Measurements from ENCODE around the gene MTG2.

The MTG2 gene

DNA sequence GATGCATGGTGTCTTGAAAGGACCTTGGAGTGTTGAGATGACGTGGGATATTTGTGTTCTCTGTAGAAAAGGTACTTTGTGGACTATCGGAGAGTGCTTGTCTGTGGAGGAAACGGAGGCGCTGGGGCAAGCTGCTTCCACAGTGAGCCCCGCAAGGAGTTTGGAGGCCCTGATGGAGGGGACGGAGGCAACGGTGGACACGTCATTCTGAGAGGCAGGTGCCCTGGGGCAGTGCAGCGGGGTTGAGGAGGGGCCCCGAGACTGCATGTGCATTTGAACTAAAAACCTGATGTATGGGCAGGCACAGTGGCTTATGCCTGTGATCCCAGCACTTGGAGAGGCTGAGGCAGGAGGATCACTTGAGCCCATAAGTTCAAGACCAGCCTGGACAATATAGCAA lies 12.9 kb downstream of the MTG2 start:
- DNase-seq = no peak
- no peaks in the 10 kb centered on the region for H3K9me3 Mint-ChIP-seq
- H3K27me3 Mint-ChIP-seq = no peaks in the 10 kb centered on the region
- no peak overlapping the region for H3K27ac Mint-ChIP-seq
- no peak overlapping the region for H3K4me3 Mint-ChIP-seq
- peaks cover 79% of the 10 kb centered on the region for H3K36me3 Mint-ChIP-seq (ENCODE audit: low read depth)
- H3K4me1 Mint-ChIP-seq (ENCODE audit: low read depth) = peaks cover 3% of the 10 kb centered on the region

DNA sequence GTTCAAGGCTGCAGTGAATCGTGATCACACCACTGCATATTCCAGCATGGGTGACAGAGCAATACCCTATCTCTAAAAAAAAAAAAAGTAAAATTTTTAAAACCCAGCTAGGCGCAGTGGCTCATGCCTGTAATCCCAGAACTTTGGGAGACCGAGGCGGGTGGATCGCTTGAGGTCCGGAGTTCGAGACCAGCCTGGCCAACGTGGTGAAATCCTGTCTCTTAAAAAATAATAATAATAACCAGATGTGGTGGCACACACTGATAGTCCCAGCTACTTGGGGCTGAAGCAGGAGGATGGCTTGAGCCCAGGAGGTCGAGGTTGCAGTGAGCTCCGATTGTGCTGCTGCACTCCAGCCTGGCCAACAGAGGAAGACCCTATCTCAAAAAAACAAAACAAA lies 13.5 kb downstream of the MTG2 start:
- H3K4me1 Mint-ChIP-seq (ENCODE audit: low read depth) = peaks cover 3% of the 10 kb centered on the region
- no peak overlapping the region for H3K27ac Mint-ChIP-seq
- no peaks in the 10 kb centered on the region for H3K9me3 Mint-ChIP-seq
- no peaks in the 10 kb centered on the region for H3K27me3 Mint-ChIP-seq
- DNase-seq = no peak
- no peak overlapping the region for H3K4me3 Mint-ChIP-seq
- H3K36me3 Mint-ChIP-seq (ENCODE audit: low read depth) = peaks cover 79% of the 10 kb centered on the region

DNA sequence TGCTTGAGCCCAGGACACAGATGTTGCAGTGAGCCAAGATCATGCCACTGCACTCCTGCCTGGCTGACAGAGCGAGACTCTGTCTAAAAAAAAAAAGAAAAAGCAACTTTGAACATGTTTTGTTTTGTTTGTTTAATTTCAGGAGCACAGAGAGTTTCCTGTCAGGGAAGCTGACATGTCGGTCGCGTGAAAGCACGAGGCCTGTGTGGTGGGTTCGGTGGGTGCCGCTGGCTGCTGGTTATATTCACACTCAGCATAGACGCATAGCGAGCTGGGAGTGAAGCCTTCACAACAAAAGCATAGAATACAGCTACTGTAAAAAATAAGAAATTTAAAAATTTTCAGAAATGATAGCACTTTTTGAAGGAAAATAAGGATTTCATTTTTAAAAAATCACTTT lies 14.5 kb downstream of the MTG2 start:
- peaks cover 3% of the 10 kb centered on the region for H3K4me1 Mint-ChIP-seq (ENCODE audit: low read depth)

DNA sequence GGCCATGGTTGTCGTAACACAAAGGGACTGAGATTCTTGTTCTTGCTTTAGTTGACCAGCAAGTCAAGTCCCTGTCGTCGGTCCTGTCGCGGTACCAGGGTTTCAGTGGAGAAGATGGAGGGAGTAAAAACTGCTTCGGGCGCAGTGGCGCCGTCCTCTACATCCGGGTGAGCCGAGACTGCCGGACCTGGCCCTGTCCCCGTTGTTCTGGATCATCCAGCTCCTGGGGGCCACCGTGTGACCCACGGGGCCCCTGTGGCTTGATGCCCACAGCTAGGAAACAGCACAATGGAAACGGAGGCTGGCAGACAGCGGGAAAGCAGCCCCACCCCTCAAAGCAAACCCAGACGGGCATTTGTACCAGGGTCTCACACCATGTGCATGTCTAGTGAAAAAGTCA lies 15.0 kb downstream of the MTG2 start:
- no peak overlapping the region for H3K4me3 Mint-ChIP-seq
- no peak overlapping the region for H3K27ac Mint-ChIP-seq
- H3K9me3 Mint-ChIP-seq = no peaks in the 10 kb centered on the region
- H3K36me3 Mint-ChIP-seq (ENCODE audit: low read depth) = peaks cover 84% of the 10 kb centered on the region
- H3K4me1 Mint-ChIP-seq (ENCODE audit: low read depth) = peaks cover 3% of the 10 kb centered on the region
- no peaks in the 10 kb centered on the region for H3K27me3 Mint-ChIP-seq
- DNase-seq = no peak

More for the DNA sequence above, 14.5 kb downstream of the MTG2 start:
- H3K9me3 Mint-ChIP-seq = no peaks in the 10 kb centered on the region
- H3K27ac Mint-ChIP-seq = no peak overlapping the region
- H3K4me3 Mint-ChIP-seq = no peak overlapping the region
- H3K36me3 Mint-ChIP-seq (ENCODE audit: low read depth) = peaks cover 80% of the 10 kb centered on the region
- DNase-seq = no peak
- no peaks in the 10 kb centered on the region for H3K27me3 Mint-ChIP-seq

DNA sequence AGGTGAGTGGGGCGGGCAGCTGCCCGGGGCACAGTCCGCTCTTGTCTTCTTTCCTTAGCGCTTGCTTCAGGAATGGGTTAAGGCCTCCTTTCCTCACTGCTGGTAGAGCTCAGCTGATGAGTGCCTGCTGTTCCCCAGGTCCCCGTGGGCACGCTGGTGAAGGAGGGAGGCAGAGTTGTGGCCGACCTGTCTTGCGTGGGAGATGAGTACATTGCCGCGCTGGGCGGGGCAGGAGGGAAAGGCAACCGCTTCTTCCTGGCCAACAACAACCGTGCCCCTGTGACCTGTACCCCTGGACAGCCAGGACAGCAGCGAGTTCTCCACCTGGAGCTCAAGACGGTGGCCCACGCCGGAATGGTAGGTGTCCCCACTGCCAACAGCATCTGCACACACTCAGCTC lies 15.7 kb downstream of the MTG2 start:
- Mint-ChIP-seq H3K27me3 (no peaks in the 10 kb centered on the region), H3K9me3 (no peaks in the 10 kb centered on the region), H3K4me1 (ENCODE audit: low read depth) (peaks cover 5% of the 10 kb centered on the region), H3K36me3 (ENCODE audit: low read depth) (peaks cover 84% of the 10 kb centered on the region), H3K27ac (no peak overlapping the region), H3K4me3 (no peak overlapping the region)
- no peak for DNase-seq

DNA sequence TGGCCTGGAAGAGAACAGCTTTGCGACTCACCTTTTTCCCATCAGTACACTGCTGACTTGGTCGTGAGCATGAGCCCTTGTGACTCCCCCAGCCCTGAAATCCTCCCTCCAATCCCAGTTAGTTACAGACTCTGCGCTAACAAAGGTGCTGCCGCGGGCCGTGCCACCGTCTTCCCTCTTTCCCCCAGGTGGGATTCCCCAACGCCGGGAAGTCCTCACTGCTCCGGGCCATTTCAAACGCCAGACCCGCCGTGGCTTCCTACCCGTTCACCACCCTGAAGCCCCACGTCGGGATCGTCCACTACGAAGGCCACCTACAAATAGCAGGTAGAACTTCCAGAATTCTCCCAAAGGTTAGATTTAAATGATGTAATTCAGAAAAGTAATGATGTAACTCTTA lies 16.1 kb downstream of the MTG2 start:
- peaks cover 84% of the 10 kb centered on the region for H3K36me3 Mint-ChIP-seq (ENCODE audit: low read depth)
- peaks cover 5% of the 10 kb centered on the region for H3K4me1 Mint-ChIP-seq (ENCODE audit: low read depth)
- no peak overlapping the region for H3K27ac Mint-ChIP-seq
- DNase-seq = no peak
- H3K9me3 Mint-ChIP-seq = no peaks in the 10 kb centered on the region
- no peaks in the 10 kb centered on the region for H3K27me3 Mint-ChIP-seq
- H3K4me3 Mint-ChIP-seq = no peak overlapping the region

DNA sequence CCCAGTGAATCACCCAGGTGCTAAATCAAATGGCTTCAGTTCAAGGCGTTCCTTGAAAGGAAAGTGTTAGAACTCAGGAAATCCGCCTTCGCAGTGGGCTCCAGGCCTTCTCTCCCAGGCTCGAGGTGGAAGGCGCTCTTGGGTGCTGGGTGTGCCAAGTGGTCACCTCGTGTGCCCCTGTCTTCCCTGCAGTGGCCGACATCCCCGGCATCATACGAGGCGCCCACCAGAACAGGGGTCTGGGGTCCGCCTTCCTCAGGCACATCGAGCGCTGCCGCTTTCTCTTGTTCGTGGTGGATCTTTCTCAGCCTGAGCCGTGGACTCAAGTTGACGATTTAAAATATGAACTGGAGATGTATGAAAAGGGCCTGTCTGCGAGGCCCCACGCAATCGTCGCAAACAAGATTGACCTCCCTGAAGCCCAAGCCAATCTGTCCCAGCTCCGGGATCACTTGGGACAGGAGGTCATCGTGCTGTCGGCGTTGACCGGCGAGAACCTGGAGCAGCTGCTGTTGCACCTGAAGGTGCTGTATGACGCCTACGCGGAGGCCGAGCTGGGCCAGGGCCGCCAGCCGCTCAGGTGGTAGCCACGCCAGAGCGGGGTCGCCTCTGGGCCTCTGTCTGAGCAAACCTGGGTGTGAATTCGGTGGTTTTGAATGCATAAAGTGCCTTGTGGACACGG lies 17.8 kb downstream of the MTG2 start:
- peaks cover 2% of the 10 kb centered on the region for H3K4me1 Mint-ChIP-seq (ENCODE audit: low read depth)
- DNase-seq = no peak
- no peak overlapping the region for H3K4me3 Mint-ChIP-seq
- H3K27ac Mint-ChIP-seq = no peak overlapping the region
- H3K36me3 Mint-ChIP-seq (ENCODE audit: low read depth) = peaks cover 77% of the 10 kb centered on the region
- H3K9me3 Mint-ChIP-seq = no peaks in the 10 kb centered on the region
- H3K27me3 Mint-ChIP-seq = no peaks in the 10 kb centered on the region

DNA sequence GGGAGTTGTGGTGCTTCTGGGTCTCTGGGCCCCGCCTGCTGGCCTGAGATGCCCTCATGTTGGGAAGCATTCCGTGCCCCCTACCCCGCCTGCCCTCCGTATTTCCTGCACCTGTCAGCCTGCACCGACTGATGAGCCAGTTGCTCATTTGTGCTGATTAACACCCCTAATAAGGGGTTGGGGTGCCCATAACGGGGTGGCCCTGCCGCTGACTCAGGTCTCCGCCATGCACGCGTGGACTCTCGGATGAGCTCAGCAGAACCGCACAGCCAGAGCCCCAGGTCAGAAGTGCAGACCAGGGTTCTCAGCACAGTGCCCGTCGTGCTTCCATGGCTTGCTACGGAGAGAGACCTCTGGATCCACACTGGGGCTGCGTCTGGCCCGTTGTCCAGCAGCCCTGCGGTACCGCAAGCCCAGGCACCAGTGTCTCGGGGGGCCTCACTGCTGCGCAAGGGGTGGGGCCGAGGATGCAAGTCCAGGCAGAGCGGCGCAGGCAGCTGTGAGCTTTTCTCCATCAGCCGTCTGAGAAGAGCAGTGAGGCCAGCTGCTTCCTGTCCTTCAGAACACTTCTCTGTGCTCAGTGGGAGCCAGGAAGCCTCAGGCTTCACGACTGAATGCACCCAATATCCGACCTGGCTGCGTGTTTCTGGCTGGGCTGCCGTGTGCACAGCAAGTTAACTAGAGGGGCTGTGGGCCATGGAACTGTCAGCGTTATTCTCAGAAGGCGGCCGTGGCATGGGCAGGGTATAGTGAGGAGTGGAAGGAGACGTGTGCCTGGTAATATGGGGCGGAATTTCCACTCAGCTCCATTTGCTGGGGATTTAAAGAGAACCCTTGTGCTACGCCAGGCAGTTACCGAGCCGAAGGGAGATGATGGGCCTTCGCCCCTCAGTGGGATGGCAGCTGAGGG lies 18.6 kb downstream of the MTG2 start:
- no peaks in the 10 kb centered on the region for H3K9me3 Mint-ChIP-seq
- no peak overlapping the region for H3K4me3 Mint-ChIP-seq
- DNase-seq = no peak
- H3K4me1 Mint-ChIP-seq (ENCODE audit: low read depth) = peaks cover 2% of the 10 kb centered on the region
- peaks cover 76% of the 10 kb centered on the region for H3K36me3 Mint-ChIP-seq (ENCODE audit: low read depth)
- H3K27me3 Mint-ChIP-seq = no peaks in the 10 kb centered on the region
- H3K27ac Mint-ChIP-seq = no peak overlapping the region

DNA sequence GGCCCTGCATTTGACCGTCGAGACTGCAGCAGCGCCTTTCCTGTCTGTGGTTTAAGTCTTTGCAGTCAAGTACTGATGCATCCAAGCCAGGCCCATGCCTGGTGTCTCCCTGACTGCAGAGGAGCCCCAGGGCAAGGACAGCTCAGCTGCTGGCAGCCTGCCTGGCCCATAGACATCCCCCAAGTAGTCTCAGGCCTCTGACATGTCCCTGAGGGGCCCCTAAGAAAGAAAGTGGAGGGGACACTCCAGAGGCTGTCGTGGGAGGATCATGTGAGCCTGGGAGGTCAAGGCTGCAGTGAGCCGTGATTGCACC lies 19.2 kb downstream of the MTG2 start:
- Mint-ChIP-seq H3K4me3 (no peak overlapping the region), H3K27me3 (no peaks in the 10 kb centered on the region), H3K9me3 (no peaks in the 10 kb centered on the region), H3K36me3 (ENCODE audit: low read depth) (peaks cover 77% of the 10 kb centered on the region), H3K27ac (no peak overlapping the region), H3K4me1 (ENCODE audit: low read depth) (peaks cover 2% of the 10 kb centered on the region)
- no peak for DNase-seq

DNA sequence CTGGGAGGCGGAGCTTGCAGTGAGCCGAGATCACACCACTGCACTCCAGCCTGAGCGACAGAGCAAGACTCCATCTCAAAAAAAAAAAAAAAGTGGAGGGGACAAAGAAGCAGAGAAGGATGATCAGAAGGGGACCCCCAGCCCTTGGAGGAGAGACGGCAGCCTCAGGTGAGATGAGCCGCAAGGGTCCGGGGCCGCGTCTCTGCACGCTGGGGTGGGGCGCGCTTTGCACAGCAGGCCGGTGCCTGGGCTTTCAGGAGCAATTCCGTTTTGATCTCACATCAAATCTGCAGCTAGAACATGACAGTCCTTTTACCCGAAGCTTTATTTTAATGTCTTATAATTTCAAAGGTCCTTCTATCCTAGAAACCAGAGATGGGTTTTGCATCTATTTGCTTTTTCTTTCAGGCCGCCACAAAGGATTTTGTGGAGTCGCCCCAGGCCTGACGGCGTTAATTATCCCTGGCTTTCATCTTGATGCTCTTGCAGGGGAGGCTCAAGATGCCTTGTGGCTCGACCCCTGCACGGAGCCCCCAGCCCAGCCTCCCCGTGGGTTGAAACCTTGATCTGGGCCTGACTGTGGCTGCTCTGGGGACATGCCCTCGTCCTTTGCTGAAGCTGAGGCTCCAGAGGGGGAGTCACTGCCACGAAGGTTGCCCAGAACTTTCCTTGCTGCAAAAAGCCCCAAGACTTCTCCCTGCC lies 20.0 kb downstream of the MTG2 start:
- peaks cover 75% of the 10 kb centered on the region for H3K36me3 Mint-ChIP-seq (ENCODE audit: low read depth)
- H3K9me3 Mint-ChIP-seq = no peaks in the 10 kb centered on the region
- peaks cover 2% of the 10 kb centered on the region for H3K4me1 Mint-ChIP-seq (ENCODE audit: low read depth)
- no peaks in the 10 kb centered on the region for H3K27me3 Mint-ChIP-seq
- DNase-seq = no peak
- H3K4me3 Mint-ChIP-seq = no peak overlapping the region
- no peak overlapping the region for H3K27ac Mint-ChIP-seq

DNA sequence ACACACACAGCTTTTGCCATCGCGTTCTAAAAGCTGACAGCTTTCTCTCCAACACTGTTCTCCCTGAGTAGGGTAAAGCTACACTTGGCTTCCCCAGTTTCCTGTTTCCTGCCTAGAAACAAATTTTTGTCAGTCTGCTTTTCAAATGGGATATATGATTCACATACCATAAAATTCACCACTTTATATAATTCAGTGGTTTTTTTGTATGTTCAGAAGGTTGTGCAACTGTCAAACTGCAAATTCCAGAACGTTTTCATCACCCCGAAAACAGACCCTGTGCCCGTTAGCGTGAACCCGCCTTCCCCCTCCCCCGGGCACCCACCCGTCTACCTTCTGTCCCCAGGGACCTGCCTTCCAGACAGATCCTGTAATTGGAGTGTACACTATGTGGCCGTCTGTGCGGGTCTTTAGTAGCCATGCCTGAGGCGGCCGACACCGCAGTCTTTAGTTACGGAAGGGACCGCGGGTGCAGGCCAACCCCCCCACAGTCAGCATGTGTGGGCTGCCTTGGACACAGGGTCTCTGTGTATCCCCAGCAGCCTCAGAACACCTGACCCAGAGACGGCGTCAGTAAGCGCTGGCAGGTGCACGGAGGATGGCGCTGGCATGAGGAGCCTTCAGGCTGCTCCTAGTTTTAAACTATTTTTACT lies 20.7 kb downstream of the MTG2 start:
- Mint-ChIP-seq H3K27me3 (no peaks in the 10 kb centered on the region), H3K36me3 (ENCODE audit: low read depth) (peaks cover 68% of the 10 kb centered on the region), H3K4me1 (ENCODE audit: low read depth) (peaks cover 2% of the 10 kb centered on the region), H3K27ac (peak overlapping the region; percentile 55), H3K9me3 (no peaks in the 10 kb centered on the region), H3K4me3 (no peak overlapping the region)
- DNase-seq = no peak

DNA sequence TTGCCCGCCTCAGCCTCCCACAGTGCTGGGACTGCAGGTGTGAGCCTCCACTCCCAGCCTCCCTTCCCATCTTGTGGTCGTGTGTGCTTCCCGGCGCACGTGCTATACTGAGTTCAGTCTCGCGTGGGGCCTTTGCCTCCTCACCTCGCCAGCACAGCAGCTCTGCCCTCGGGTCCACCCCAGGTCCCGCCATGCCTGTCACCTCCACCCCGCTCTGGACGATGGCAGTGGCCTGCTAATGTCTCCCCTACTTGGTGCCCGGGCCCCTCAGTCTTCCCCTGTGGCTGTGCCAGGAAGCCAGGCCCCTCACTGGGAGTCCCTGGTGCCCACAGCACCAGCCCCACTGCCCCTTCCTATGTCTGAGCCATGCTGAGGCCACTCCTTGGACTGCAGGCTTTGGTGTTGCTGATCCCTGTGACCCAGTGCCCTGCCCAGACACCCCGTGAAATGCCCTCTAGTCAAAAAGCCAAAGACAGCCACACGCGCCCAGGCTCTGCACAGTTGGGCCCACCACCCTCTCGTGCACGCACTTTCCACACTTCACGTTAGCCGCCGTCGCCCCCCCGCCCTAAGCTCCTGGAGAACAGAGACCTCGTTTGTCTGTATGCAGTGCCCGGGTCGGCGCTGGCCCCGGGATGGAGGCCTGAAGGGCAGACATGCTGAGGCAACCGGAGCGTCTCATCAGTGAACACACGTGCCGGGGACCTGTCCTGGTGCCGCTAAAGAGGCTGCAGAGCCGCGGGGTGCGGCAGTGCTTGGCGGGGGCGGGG lies 23.0 kb downstream of the MTG2 start:
- Mint-ChIP-seq H3K27me3 (no peaks in the 10 kb centered on the region), H3K4me3 (no peak overlapping the region), H3K36me3 (ENCODE audit: low read depth) (peaks cover 46% of the 10 kb centered on the region), H3K27ac (no peak overlapping the region), H3K9me3 (no peaks in the 10 kb centered on the region), H3K4me1 (ENCODE audit: low read depth) (peaks cover 2% of the 10 kb centered on the region)
- no peak for DNase-seq

DNA sequence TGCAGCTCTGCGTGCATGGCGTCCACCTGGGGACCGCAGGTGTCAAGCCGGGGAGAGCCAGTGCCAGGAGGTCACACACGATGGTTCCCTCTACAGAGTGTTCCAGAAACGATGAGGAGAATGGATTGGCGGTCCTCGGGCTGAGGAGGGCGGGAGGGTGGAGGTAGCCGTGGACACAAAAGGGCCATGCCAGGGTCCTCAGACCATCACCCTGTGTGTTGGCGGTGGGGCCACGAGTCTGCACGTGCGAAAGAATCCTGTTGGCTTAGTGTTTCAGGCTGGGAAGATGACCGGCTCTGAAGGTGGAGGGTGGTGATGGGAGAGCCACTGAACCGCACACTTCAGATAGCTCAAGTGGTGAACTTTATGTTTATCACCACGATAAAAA lies 23.6 kb downstream of the MTG2 start:
- no peak for DNase-seq
- H3K9me3 Mint-ChIP-seq = no peaks in the 10 kb centered on the region
- H3K4me3 Mint-ChIP-seq = no peak overlapping the region
- H3K27me3 Mint-ChIP-seq = peaks cover 3% of the 10 kb centered on the region
- H3K4me1 Mint-ChIP-seq (ENCODE audit: low read depth) = peaks cover 2% of the 10 kb centered on the region
- no peak overlapping the region for H3K27ac Mint-ChIP-seq
- peaks cover 41% of the 10 kb centered on the region for H3K36me3 Mint-ChIP-seq (ENCODE audit: low read depth)

All from activated T-cell treated with anti-CD3 and anti-CD28 coated beads, Interleukin-2, amount 50 U/mL, for 24 hours (primary cell).